HEK293T (cell line): ENCODE measurements around the gene CTDP1.

Source experiments
- BHLHE40 ChIP-seq: fragments of 450-650 bp; IDR thresholded peaks from 2 replicates; pipeline ENCODE4 v1.6.1; 2016; ENCODE audit warnings: mild to moderate bottlenecking, moderate library complexity, borderline replicate concordance
- FOXM1 ChIP-seq: fragments of 450-650 bp; IDR thresholded peaks from 2 replicates; pipeline ENCODE4 v1.6.1; 2017; ENCODE audit warnings: mild to moderate bottlenecking, borderline replicate concordance
- NFRKB ChIP-seq: fragments of 450-650 bp; IDR thresholded peaks from 2 replicates; pipeline ENCODE4 v1.6.1; 2016; ENCODE audit warnings: mild to moderate bottlenecking, moderate library complexity
- SP1 ChIP-seq: fragments of 450-650 bp; IDR thresholded peaks from 2 replicates; pipeline ENCODE4 v1.6.1; 2017
- SUZ12 ChIP-seq: fragments of 450-650 bp; IDR thresholded peaks from 2 replicates; pipeline ENCODE4 v1.6.1; 2016; ENCODE audit warnings: mild to moderate bottlenecking
- ZNF384 ChIP-seq: fragments of 450-650 bp; IDR thresholded peaks from 2 replicates; pipeline ENCODE4 v1.6.1; 2016

DNA sequence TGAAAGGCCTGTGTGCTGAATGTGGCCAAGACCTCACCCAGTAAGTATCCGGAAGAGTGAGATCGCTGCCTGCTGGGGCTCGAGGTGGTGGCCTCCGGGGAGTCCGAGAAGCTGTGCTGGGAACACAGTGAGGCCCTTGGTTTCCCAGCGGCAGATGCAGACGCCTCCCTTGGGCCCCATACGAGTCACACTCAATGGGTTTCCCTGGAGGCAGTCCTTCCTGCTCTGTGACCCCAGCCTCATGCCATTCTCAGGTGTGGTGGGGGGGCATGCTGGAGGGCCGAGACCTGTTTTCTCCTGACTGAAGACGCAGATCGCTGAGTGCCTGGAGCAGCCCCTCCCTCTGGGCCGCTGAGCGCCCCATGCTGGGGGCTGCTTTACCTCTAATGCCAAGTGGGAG lies 15.7 kb downstream of the CTDP1 start:
- TF ChIP-seq ZNF384 (no peak), SUZ12 (no peak), SP1 (no peak), NFRKB (no peak), BHLHE40 (no peak), FOXM1 (no peak)
